CD14-positive monocyte (primary cell): ENCODE data around the gene SHANK3. TPM values are rescaled to one million over a fixed set of nuclear protein-coding genes. Genes with fewer than 3 reads are reported as not detected.

Source experiments
- DNase-seq, 3 donors: peaks; one replicate each; pipeline ENCODE4 v3.0.0-alpha.2; 2011 to 2022
- H2AFZ ChIP-seq: 2 replicates; pipeline ENCODE4 v1.6.0; 2012; ENCODE audit warnings: mild to moderate bottlenecking, low read depth, low read length, inconsistent platforms; ENCODE audit not compliant: insufficient read depth, poor library complexity, severe bottlenecking
- H3K27ac ChIP-seq, 2 donors: 1 replicate in 1 of 2; 2 replicates in 1 of 2; pipeline ENCODE4 v1.5.1; 2012 to 2013; ENCODE audit warnings: low read length in 2 of 2, control low read depth in 1 of 2, inconsistent platforms in 1 of 2, low read depth in 1 of 2, mild to moderate bottlenecking in 1 of 2
- H3K27me3 ChIP-seq, 2 donors: one replicate each; pipeline versions ENCODE4 v1.6.0 to v1.6.1; 2011 to 2013; ENCODE audit warnings: low read length in 2 of 2; ENCODE audit not compliant: control insufficient read depth in 2 of 2, insufficient read depth in 2 of 2
- H3K36me3 ChIP-seq, 2 donors: replicated peaks in 1 of 2; 1 replicate in 1 of 2; 2 replicates in 1 of 2; pipeline versions ENCODE4 v1.5.1 to v1.6.1; 2012 to 2013; ENCODE audit warnings: low read length in 2 of 2, control low read depth in 1 of 2, inconsistent platforms in 1 of 2, mild to moderate bottlenecking in 1 of 2; ENCODE audit not compliant: insufficient read depth in 2 of 2, control insufficient read depth in 1 of 2
- H3K4me1 ChIP-seq, 2 donors: 1 replicate in 1 of 2; 2 replicates in 1 of 2; pipeline versions ENCODE4 v1.5.1 to v1.6.1; 2012 to 2013; ENCODE audit warnings: low read length in 2 of 2, control low read depth in 1 of 2, inconsistent platforms in 1 of 2, mild to moderate bottlenecking in 1 of 2, moderate library complexity in 1 of 2; ENCODE audit not compliant: insufficient read depth in 2 of 2, control insufficient read depth in 1 of 2
- H3K4me2 ChIP-seq: replicated peaks from 2 replicates; pipeline ENCODE3; 2012; ENCODE audit warnings: low read length, moderate library complexity, mild to moderate bottlenecking; ENCODE audit not compliant: poor library complexity, severe bottlenecking; ENCODE audit errors: extremely low read depth
- H3K4me3 ChIP-seq, 3 experiments: fragments of 200-600 bp in 1 of 3; sonication (generic) in 1 of 3; replicated peaks in 1 of 3; 1 replicate in 2 of 3; 2 replicates in 1 of 3; pipeline ENCODE4 v1.5.1; 2011 to 2013; ENCODE audit warnings: low read length in 3 of 3, mild to moderate bottlenecking in 3 of 3, control low read depth in 2 of 3, low read depth in 2 of 3, inconsistent platforms in 1 of 3, moderate library complexity in 1 of 3
- H3K79me2 ChIP-seq: 2 replicates; pipeline ENCODE4 v1.6.0; 2012; ENCODE audit warnings: mild to moderate bottlenecking, control low read depth, inconsistent platforms, low read length, moderate library complexity; ENCODE audit not compliant: insufficient read depth
- H3K9ac ChIP-seq: 2 replicates; pipeline ENCODE4 v1.6.0; 2017; ENCODE audit warnings: low read length, mild to moderate bottlenecking; ENCODE audit not compliant: insufficient read depth, poor library complexity, severe bottlenecking
- H3K9me3 ChIP-seq, 2 donors: replicated peaks in 1 of 2; 1 replicate in 1 of 2; 2 replicates in 1 of 2; pipeline versions ENCODE4 v1.5.1 to v1.6.1; 2012 to 2013; ENCODE audit warnings: low read length in 2 of 2, control low read depth in 1 of 2; ENCODE audit not compliant: control insufficient read depth in 1 of 2, insufficient read depth in 1 of 2
- H4K20me1 ChIP-seq: 2 replicates; pipeline ENCODE4 v1.6.0; 2012; ENCODE audit warnings: mild to moderate bottlenecking, low read length, control low read depth, moderate library complexity; ENCODE audit not compliant: insufficient read depth
- H3K27ac Mint-ChIP-seq, 7 donors: one replicate each; pipeline ENCODE4 v1.8.0; 2020; ENCODE audit warnings: mild to moderate bottlenecking in 7 of 7, mixed read lengths in 7 of 7, moderate library complexity in 6 of 7, inconsistent platforms in 2 of 7
- H3K27me3 Mint-ChIP-seq, 3 donors: one replicate each; pipeline ENCODE4 v1.8.0; 2021 to 2022; ENCODE audit warnings: low read depth in 3 of 3, mild to moderate bottlenecking in 3 of 3, mixed read lengths in 3 of 3, moderate library complexity in 3 of 3, inconsistent platforms in 1 of 3
- H3K36me3 Mint-ChIP-seq, 2 donors: one replicate each; pipeline ENCODE4 v1.8.0; 2020; ENCODE audit warnings: mixed read lengths in 2 of 2, inconsistent platforms in 1 of 2, mild to moderate bottlenecking in 1 of 2
- H3K4me1 Mint-ChIP-seq: one replicate; pipeline ENCODE4 v1.8.0; 2020; ENCODE audit warnings: mild to moderate bottlenecking, mixed read lengths
- H3K4me3 Mint-ChIP-seq, 2 donors: one replicate each; pipeline ENCODE4 v1.8.0; 2020; ENCODE audit warnings: mild to moderate bottlenecking in 2 of 2, mixed read lengths in 2 of 2, moderate library complexity in 1 of 2
- H3K9me3 Mint-ChIP-seq, 7 donors: one replicate each; pipeline ENCODE4 v1.8.0; 2020 to 2022; ENCODE audit warnings: mixed read lengths in 7 of 7, mild to moderate bottlenecking in 6 of 7, moderate library complexity in 6 of 7, inconsistent platforms in 2 of 7
- WGBS: methylation state at CpG from one replicate; pipeline ENCODE4 v1.1.5; 2013; ENCODE audit warnings: missing lambda C conversion rate; ENCODE audit not compliant: insufficient coverage; 5-methylcytosine and 5-hydroxymethylcytosine counted together
- intact Hi-C, 2 donors: fragments of 100-400 bp; cut with micrococcal nuclease; formaldehyde crosslinking; loops; one replicate each; pipeline versions ENCODE4 v1.15.0 to v1.15.1; 2023
- polyA plus RNA-seq, 3 donors: library from polyadenylated mRNA; depleted of rRNA in 1 of 3; unstranded in 2 of 3; stranded (reverse) in 1 of 3; fragments of 300-500 nt in 2 of 3; fragments of >200 nt in 1 of 3; fragmentation: Illumina TruSeq in 2 of 3; gene quantifications; 1 replicate in 2 of 3; 2 replicates in 1 of 3; pipeline ENCODE4 v1.2.3, GENCODE V29; 2012 to 2021
- TF ChIP-seq, protein P1 (sequence below): fragments of 200-600 bp; IDR thresholded peaks from one replicate; pipeline ENCODE4 v1.8.0; 2022; ENCODE audit warnings: antibody characterized with exemption, mild to moderate bottlenecking

The SHANK3 gene
- polyA plus RNA-seq, 3 donors = not detected

DNA sequence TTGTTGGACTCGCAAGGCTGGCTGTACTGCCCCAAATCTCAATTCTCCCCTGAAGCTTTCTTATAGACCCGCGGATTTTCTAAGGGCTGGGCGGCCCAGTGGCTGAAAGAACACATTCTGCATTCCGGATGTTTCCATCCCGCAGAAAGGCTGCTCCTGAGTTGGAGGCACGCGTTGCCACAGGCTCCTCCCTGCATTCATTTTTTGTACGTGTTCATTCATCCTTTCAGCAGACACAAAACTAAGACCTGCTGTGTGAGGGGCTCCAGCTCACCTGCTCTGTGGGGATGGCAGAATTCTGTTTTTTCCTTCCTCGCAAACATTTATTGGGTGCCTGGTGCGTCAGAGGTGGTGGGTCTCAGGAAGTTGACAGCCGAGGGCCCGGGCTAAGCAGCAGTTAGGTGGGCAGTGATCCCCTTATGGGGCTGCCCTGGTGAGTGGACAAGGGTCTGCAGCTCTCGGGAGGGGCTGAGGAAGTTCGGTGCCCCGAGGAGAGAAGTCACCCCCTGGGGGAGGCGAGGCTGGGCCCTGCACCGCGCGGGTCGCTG lies 23.7 kb downstream of the SHANK3 start:
- Histone ChIP-seq H3K27ac (no peak overlapping the region), H3K4me3 (no peak overlapping the region), H4K20me1 (no peaks in the 10 kb centered on the region), H2AFZ (no peak overlapping the region), H3K27me3 (no peaks in the 10 kb centered on the region), H3K79me2 (no peaks in the 10 kb centered on the region), H3K36me3 (no peaks in the 10 kb centered on the region), H3K4me2 (no peak overlapping the region), H3K9me3 (no peaks in the 10 kb centered on the region), H3K4me1 (peaks cover 12 to 16% of the 10 kb centered on the region in 2 donors), H3K9ac (no peak overlapping the region)
- Mint-ChIP-seq H3K27me3 (peaks cover 0 to 3% (median 0%) of the 10 kb centered on the region in 3 donors), H3K4me3 (no peak overlapping the region), H3K9me3 (peaks cover 0 to 4% (median 0%) of the 10 kb centered on the region in 7 donors), H3K36me3 (no peaks in the 10 kb centered on the region), H3K27ac (no peak overlapping the region), H3K4me1 (peaks cover 18% of the 10 kb centered on the region)
- TF ChIP-seq, protein P1, sequence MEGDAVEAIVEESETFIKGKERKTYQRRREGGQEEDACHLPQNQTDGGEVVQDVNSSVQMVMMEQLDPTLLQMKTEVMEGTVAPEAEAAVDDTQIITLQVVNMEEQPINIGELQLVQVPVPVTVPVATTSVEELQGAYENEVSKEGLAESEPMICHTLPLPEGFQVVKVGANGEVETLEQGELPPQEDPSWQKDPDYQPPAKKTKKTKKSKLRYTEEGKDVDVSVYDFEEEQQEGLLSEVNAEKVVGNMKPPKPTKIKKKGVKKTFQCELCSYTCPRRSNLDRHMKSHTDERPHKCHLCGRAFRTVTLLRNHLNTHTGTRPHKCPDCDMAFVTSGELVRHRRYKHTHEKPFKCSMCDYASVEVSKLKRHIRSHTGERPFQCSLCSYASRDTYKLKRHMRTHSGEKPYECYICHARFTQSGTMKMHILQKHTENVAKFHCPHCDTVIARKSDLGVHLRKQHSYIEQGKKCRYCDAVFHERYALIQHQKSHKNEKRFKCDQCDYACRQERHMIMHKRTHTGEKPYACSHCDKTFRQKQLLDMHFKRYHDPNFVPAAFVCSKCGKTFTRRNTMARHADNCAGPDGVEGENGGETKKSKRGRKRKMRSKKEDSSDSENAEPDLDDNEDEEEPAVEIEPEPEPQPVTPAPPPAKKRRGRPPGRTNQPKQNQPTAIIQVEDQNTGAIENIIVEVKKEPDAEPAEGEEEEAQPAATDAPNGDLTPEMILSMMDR = no peak
- no peak for DNase-seq
- 97% methylated on average over 11 of the region's 21 CpGs for WGBS
- intact Hi-C loops = no loop called here

DNA sequence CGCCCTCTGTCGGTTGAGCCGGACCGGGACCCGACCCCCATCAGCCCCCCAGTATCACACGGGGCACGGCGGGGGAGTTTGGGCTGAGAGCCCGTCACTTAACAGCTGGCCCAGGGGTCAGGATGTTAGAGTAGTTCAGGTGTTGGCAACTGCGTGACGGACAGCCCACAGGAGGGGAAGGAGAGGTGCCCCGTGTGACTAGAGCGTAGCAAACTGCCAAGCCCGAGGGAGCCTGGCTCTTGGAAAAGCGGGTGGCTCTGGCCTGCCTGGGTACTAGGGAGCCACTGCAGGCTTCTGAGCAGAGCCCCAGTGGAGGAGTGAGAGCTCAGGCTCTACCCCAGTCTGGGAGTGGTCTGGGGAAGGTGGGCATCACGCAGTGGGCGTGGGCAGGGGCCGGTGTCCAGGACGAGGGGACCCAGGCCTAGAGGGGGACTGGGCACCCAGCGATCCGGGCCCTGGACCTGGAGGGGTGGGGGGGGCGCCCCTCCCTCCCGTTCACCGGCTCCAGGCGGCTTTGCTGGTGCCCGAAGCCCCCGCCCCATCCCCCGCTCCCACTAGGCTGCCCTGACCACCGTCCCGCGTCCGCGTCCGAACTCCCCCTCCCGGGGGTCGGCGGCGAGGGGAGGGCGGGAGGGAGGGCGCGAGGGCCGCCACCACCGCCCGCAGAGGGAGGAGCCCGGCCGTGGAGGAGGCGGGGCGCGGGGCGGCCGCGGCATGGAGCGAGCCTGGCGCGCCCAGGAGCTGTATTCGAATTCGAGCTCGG lies 24.4 kb downstream of the SHANK3 start:
- H3K36me3 ChIP-seq = no peaks in the 10 kb centered on the region
- intact Hi-C loops = no loop called here
- no peak overlapping the region for H3K27ac ChIP-seq
- H4K20me1 ChIP-seq = no peaks in the 10 kb centered on the region
- H3K27me3 ChIP-seq = no peaks in the 10 kb centered on the region
- H3K9me3 ChIP-seq = no peaks in the 10 kb centered on the region
- H3K27ac Mint-ChIP-seq = no peak overlapping the region
- peaks cover 9 to 10% of the 10 kb centered on the region in 2 donors for H3K4me1 ChIP-seq
- no peak for DNase-seq
- peaks cover 0 to 3% (median 0%) of the 10 kb centered on the region in 7 donors for H3K9me3 Mint-ChIP-seq
- H3K79me2 ChIP-seq = no peaks in the 10 kb centered on the region
- no peak overlapping the region for H2AFZ ChIP-seq
- H3K9ac ChIP-seq = no peak overlapping the region
- 97% methylated on average over 24 of the region's 58 CpGs for WGBS
- TF ChIP-seq, protein P1 = no peak
- H3K4me3 Mint-ChIP-seq = no peak overlapping the region
- H3K4me2 ChIP-seq = no peak overlapping the region
- no peak overlapping the region for H3K4me3 ChIP-seq
- H3K36me3 Mint-ChIP-seq = no peaks in the 10 kb centered on the region
- peaks cover 0 to 1% (median 0%) of the 10 kb centered on the region in 3 donors for H3K27me3 Mint-ChIP-seq
- peaks cover 12% of the 10 kb centered on the region for H3K4me1 Mint-ChIP-seq
